ENCODE data around the gene SUFU. TPM values are rescaled to one million over a fixed set of nuclear protein-coding genes. Genes with fewer than 3 reads are reported as not detected.

SUFU gene
- total and polyA plus RNA-seq, 2 of the 8 experiments (the other 6 are each of a cell fraction or from before 2014, with no cell fraction given): 7.0 to 10.8 TPM

DNA sequence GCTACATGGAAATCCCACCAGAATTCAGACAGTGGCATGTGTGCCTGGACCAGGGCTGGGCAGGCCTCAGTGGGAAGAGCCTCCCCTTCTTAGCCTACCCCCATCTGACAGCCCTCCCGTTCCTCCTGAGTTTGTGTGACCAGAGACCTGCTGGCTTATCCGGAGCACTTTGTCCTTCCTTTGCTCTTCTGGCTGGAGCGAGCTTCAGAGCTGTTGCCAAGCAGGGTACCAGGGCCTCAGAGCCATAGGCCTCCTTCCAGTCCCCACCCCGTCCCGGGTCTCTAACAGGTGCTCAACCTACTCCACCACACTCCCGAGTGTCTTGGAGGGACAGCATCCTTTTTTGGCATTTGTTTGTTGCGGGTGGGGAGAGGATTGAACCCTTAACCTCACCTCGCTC lies 114.0 kb downstream of the SUFU start (continued):
- TF ChIP-seq SAP30 (IDR thresholded peaks at IDR 0.05; ENCODE audit: insufficient read depth, insufficient replicate concordance, low read length): no peak

All from H1 (cell line).